HG03045 (cell line): ENCODE data around the gene NOL9.
"Not testable (repeated sequence)": the region's sequence is repeated elsewhere in the genome, so short reads cannot be mapped to it uniquely, and the experiment has no call there.

Experiments used
- ATAC-seq: cut with Tn5 transposase; IDR thresholded peaks from one replicate; pipeline ENCODE4 v1.9.1; 2021; ENCODE audit warnings: mild to moderate bottlenecking, moderate library complexity; ENCODE audit not compliant: unreplicated experiment

The NOL9 gene

GRCh38 chr1:6574818-6575217 lies 20.5 kb upstream of the NOL9 start:
- no peak for ATAC-seq

GRCh38 chr1:6574025-6574620 lies 19.8 kb upstream of the NOL9 start:
- ATAC-seq: no peak

- no peak for ATAC-seq
Measured at GRCh38 chr1:6572653-6573383, 18.5 kb upstream of the NOL9 start.

- ATAC-seq: no peak
Measured at GRCh38 chr1:6570987-6571386, 16.7 kb upstream of the NOL9 start.

GRCh38 chr1:6570100-6570499 lies 15.8 kb upstream of the NOL9 start:
- no peak for ATAC-seq

GRCh38 chr1:6569033-6569432 lies 14.7 kb upstream of the NOL9 start:
- ATAC-seq: no peak

- ATAC-seq: no peak
Measured at GRCh38 chr1:6560267-6560666, 6.0 kb upstream of the NOL9 start.

GRCh38 chr1:6559161-6559560 lies 4.8 kb upstream of the NOL9 start:
- ATAC-seq: not testable (repeated sequence)

GRCh38 chr1:6557597-6557996 lies 3.3 kb upstream of the NOL9 start:
- ATAC-seq: no peak

- ATAC-seq: no peak
Measured at GRCh38 chr1:6554907-6555778, 830 bp upstream of the NOL9 start, which contains the start of gene TAS1R1. Gene TAS1R1 (plus strand): TSS chr1:6555307. CDS start chr1:6555374, 67 bp downstream.

DNA sequence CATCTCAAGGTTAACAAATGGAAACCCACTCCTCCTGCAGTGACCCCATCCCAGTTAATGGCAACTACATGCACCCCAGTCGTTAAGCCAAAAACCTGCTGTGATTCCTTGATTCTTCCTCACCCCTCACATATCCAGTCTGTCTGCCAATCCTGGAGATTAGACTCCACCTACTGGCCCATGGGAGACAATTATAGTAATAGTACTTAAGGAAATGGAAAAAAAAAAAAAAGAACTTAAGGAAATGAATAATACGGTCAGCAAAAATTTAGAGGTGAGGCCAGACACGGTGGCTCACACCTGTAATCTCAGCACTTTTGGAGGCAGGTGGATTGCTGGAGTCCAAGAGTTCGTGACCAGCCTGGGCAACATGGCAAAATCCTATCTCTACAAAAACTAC lies 7.0 kb downstream of the NOL9 start:
- ATAC-seq: no peak

DNA sequence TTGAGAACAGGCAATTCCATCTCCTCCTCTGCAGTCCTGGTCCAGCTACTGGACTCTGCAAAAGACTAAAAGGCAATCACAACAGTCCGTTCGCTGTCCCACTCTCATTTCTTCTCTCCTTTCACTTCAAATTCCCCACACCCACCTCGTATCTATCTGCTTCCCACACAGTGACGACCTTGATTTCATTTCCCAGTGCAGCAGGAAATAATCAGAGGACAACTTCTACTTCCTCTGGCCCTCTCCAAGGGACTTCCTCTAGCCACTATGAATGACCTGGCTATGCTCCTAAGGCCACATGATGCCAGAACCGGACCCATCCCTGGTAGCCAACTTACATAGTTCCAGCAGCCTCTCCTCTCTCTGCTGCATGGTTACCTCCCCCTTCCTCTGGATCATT lies 8.0 kb downstream of the NOL9 start:
- no peak for ATAC-seq

GRCh38 chr1:6545276-6546112 lies 8.8 kb downstream of the NOL9 start:
- ATAC-seq: no peak

DNA sequence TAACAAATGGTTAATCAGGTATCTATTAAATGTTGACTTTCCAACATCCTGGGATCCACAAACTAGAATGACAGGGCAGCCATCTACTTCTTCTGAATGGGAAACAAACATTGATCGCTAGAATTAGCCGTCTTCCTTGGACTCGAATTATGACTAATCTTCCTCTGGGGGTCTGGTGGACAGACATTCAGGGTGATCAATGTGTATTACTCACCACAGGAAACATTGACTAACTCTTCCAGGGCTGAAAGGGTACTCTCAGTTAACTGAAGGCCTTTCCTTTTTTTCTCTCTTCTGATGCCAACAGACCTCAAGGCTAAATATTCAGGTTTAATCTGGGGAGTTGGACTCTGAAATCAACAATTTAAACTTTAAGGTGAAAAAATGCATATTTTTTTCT lies 9.5 kb downstream of the NOL9 start:
- no peak for ATAC-seq

DNA sequence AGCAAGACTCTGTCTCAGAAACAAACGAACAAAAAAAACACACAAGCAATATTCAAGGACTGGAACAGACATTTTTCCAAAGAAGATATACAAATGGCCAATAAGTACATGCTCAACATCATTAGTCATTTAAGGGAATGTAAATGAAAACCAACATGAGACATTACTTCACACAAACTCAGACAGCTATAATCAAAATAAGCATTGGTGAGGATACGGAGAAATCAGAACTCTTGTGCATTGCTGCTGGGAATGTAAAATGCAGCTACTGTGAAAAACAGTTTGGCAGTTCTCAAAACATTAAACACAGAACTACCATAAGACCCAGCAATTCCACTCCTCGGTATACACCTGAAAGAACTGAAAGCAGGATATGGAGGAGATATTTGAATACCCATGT lies 15.4 kb downstream of the NOL9 start:
- no peak for ATAC-seq

GRCh38 chr1:6536291-6536690 lies 18.0 kb downstream of the NOL9 start:
- no peak for ATAC-seq

DNA sequence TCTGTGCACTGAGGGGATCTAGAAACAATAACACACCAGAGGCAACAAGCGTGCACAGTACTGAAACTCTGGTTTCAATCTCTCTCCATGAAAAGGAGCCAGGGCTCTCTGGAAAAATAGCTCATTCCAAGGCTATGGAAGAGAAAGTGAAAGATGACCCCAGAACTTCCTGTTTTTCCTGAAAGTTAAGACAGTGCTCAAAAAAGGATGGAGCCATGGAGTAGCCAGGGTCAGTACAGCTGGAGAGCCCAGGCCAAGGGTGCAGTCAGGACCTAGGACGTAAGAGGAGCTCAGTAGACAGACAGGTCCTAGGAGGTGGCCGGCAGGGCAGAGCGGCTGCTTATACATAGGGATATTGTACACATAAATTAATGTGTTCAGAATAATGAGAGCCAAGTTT lies 19.1 kb downstream of the NOL9 start:
- no peak for ATAC-seq

GRCh38 chr1:6534248-6534822 lies 20.0 kb downstream of the NOL9 start:
- no peak for ATAC-seq

DNA sequence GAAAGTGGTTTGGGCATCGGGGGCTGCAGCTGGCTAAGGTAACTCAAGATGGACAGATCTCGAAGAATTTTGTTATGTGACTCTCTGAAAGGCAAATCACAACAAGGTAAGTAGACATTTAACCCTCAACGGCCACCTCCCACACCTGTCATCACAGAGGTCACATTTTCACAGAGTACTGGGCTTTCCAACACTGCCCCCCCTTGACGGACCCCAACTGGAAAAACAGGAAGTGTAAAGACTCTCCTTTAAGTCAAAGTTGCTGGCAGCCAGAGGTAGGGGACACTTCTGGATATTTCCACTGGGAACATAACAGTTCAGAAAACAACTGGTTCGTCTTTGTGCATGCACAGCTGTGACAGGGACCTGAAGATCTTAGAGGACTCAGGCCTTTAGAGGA lies 22.3 kb downstream of the NOL9 start:
- no peak for ATAC-seq

- no peak for ATAC-seq
Measured at GRCh38 chr1:6530504-6531160, 23.7 kb downstream of the NOL9 start.
